ENCODE data around the gene DAP.
"Not testable (repeated sequence)": the region's sequence is repeated elsewhere in the genome, so short reads cannot be mapped to it uniquely, and the experiment has no call there.

Gene DAP

DNA sequence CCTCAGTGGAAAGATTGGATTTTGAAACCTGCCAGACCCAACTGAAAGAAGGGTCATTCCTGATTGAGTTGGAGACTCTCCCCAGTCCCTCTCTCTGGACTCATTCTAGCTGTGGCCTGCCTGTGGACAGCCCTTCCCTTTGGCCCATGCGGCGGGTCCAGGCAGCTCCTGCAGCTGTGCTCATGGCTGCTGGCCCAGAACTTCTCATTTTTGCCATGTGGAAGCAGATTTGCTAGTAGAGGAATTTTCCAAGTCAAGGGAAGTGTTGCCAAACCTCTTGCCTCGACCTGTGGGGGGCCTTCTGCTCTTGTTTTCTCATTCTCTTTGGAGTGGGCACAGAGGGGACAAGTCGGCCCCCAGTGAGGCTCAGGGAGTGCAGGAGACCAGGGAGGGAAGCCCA lies 108.0 kb downstream of the DAP start:
- no peak for DNase-seq (ENCODE audit: low spot score)

DNA sequence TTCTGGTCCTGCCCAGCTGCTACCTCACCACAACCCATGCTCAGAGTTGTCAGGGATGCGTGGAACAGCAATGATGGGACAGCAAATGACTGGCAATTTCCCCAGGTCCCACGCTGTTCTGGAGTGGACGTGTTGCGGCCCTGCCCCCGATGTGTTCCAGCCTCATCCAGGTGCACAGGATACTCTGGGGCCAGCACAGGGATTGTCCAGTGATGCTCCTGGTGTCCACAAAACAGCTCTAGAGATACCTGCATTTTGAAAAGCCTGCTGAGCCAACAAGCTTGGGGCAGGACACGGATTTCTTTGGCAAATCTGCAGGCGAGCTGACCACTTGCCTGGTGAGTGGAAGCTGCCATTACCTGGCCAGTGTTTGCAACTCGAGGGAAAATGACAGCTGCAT lies 108.4 kb downstream of the DAP start:
- DNase-seq (ENCODE audit: low spot score): no peak

DNA sequence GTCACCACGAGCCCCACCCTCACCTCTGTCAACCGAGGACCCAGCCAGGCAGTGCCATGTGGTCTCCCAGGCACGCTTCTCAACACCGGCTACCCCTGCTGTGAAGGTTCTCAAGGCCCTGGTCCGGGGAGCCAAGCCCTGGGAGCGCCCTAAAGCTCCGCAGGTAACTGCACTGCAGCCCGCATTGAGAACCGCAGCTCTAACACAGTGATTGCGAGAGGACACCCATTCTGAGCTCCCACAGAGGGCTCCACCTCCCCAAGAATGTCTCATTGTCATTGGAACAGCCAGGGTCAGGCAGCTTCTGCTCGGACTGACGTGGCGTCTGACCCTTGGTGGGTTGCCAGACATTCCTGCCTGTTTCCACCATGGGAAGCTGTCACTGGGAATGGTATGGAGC lies 108.9 kb downstream of the DAP start:
- DNase-seq (ENCODE audit: low spot score): no peak

DNA sequence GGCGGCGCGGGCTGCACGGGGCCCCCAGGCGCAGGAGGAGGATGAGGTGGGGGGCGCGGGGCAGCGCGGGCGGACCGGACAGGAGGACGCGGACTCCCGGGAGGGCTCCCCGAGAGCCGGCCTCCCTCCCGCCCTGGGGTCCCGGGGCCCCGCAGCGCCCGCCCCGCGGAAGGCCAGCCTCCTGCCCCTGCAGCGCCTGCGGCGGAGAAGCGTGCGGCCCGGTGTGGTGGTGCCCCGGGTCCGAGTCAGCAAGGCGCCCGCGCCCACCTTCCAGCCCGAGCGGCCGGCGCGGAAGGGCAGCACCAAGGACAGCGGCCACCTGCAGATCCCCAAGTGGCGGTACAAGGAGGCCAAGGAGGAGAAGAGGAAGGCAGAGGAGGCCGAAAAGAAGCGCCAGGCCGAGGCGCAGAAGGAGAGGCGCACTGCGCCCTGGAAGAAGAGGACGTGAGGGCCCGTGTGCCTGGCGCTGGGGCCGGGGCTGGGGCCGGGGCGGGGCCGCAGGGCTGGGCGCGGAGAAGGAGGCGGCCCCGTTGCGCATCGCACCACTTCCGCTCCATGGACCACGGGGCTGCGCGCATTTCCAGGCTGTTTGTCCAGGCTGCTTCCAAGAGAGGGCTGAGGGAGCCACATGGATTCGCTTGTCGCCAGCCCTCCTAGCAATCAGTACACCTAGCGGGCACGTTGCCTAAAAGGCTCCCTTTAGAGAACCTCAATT lies 111.2 kb downstream of the DAP start:
- DNase-seq (ENCODE audit: low spot score): peak; percentile 86

DNA sequence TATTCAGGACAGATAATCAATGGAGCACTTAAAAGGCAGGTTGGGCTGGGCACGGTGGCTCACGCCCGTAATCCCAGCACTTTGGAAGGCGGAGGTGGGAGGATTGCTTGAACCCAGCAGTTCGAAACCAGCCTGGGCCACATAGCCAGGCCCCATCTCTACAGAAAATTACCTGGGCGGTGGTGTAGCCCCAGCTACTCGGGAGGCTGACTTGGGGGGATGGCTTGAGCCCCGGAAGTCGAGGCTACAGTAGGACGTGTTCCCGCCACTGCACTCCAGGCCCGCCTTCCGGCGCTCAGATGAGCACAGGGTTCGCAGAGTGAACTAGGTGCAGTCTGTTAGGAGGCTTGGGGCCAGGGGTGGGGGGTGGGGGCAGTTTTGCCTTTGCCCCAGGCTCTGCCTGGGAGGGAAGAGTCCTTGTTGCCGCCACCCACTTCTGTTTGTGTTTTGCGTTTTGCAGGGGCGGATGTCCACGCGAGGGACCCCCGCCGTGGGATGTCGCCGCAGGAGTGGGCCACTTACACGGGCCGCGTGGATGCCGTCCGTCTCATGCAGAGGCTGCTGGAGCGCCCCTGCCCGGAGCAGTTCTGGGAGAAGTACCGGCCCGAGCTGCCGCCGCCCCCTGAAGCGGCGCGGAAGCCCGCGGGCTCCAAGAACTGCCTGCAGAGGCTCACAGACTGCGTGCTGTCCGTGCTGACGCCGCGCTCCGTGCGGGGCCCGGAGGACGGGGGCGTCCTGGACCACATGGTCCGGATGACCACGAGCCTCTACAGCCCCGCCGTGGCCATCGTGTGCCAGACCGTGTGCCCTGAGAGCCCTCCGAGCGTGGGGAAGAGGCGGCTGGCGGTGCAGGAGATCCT lies 112.0 kb downstream of the DAP start:
- no peak for DNase-seq (ENCODE audit: low spot score)

DNA sequence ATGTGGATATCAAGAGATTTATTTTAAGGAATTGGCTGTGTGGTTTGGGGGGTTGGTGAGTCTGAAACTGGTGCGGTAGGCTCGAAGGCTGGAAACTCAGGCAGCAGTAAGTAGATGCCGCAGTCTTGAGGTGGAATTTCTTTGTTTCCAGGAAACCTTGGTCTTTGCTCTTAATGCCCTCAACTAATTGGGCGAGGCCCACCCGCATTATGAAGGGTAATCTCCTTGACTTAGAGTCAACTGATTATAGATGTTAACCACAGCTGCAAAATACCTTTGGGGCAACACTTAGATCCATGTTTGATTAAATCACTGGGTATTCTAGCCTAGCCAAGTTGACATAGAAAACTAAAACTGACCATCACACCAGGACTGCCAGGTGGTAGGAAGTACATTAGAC lies 113.4 kb downstream of the DAP start:
- no peak for DNase-seq (ENCODE audit: low spot score)

DNA sequence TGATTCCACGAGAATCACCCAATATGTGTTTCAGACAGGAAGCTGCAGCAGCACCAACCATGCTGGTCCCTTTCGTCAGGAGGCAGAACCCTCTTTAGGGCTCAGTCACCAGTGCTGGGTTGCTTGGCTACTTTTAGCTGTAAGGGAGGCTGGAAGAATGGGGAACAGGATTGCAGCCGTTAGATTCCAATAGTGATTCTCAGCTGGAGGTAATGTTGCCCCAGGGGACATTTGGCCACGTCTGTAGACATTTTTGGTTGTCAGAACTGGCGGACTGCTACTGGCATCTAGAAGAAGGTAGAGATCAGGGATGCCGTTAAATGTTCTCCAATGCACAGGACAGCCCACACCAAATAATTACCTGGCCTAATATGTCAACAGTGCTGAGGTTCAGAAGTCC lies 115.4 kb downstream of the DAP start:
- no peak for DNase-seq (ENCODE audit: low spot score)

DNA sequence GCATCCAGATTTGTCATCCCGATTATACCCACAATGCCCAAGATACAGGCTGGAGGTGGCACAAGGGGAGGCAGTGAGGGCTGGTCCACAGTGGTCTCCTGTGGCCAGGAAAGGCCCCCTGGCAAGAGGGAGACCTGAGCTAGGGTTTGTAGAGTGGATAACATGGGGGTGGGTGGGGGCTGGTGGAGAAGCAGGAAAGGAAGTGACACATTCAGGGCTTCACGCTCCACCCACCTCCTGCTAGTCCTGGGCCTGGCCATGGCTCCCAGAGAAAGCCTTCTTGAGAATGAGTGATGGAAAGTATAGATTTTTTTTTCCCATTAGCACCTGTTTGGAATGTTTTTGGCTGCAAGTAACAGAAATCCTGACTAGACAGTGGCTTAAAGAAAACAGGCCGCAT lies 115.9 kb downstream of the DAP start:
- no peak for DNase-seq (ENCODE audit: low spot score)

DNA sequence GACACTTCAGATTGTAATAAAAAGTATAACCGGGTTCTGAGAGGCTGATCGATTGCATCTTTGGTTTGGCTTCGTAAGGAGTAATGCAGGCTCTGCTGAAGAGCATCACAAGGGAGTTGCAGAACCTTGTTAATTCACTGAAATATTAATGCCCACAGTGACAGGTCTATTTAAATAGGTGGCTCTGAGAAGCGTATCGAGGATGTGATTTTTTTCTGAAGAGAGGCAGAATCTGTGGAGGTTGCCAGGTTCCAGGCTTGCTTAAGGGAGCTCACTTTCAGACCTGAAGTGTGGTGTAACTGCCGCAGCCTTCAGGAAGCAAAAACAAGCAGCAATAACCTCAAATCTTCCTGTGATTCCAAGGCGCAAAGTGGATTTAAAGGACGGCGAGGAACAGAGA lies 116.8 kb downstream of the DAP start:
- DNase-seq (ENCODE audit: low spot score): no peak

DNA sequence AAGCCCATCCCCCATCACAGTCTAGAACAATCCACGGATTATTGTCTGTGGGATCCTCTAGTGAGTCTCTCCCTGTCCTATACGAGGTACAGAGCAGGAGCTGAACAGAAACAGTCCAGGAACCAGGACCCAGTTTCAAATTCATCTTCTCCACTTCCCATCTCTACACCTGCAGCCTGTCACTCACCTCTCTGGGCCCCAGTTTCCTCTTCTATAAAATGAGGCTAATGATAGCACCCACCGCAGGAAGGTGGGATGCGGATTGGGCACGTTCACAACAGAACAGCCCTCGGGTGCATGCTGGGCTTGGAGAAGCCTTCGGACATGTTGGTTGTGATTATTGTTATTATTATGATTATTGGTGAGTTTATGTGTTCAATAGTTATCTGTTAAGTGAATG lies 118.7 kb downstream of the DAP start:
- DNase-seq (ENCODE audit: low spot score): no peak

DNA sequence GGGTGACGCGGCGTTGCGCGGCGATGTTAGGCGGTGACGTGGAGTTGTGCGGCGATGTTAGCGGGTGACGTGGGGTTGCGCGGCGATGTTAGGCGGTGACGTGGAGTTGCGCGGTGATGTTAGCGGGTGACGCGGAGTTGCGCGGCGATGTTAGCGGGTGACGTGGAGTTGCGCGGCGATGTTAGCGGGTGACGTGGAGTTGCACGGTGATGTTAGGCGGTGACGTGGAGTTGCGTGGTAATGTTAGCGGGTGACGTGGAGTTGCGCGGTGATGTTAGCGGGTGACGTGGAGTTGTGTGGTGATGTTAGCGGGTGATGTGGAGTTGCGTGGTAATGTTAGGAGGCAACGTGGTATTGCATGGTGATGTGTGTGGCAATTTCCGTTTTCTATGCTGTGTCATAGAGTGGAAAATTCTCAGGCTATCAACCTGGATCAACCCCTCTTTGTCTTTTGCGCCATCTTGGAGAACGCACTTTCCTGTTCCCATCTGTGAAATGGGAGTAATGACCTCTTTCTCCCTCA lies 121.1 kb downstream of the DAP start:
- DNase-seq (ENCODE audit: low spot score): no peak

DNA sequence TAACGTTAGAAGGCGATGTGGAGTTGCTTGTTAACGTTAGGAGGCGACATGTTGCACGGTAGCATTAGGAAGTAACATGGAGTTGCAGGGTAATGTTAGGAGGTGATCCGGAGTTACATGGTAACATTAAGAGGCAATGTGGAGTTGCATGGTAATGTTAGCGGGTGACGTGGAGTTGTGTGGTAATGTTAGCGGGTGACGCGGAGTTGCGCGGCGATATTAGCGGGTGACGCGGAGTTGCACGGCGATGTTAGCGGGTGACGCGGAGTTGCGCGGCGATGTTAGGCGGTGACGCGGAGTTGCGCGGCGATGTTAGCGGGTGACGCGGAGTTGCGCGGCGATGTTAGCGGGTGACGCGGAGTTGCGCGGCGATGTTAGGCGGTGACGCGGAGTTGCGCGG lies 122.3 kb downstream of the DAP start:
- DNase-seq (ENCODE audit: low spot score): not testable (repeated sequence)

DNA sequence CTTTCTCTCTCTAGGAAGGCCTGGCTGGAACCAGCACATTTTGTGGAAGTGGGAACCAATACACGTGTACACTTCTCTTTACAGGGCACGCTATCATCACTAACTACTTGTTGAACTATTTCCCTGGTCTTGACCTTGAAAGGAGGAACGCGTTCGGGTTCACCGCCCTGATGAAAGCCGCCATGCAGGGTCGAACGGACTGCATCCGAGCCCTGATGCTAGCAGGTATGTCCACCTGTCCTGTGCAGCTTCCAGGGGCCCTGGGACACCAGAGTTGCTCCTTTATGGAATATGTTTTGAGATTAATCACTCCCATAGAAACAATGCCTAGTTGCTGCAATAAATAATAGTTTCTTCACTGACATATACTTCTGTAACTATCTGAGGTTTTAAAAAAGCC lies 123.1 kb downstream of the DAP start:
- DNase-seq (ENCODE audit: low spot score): no peak

DNA sequence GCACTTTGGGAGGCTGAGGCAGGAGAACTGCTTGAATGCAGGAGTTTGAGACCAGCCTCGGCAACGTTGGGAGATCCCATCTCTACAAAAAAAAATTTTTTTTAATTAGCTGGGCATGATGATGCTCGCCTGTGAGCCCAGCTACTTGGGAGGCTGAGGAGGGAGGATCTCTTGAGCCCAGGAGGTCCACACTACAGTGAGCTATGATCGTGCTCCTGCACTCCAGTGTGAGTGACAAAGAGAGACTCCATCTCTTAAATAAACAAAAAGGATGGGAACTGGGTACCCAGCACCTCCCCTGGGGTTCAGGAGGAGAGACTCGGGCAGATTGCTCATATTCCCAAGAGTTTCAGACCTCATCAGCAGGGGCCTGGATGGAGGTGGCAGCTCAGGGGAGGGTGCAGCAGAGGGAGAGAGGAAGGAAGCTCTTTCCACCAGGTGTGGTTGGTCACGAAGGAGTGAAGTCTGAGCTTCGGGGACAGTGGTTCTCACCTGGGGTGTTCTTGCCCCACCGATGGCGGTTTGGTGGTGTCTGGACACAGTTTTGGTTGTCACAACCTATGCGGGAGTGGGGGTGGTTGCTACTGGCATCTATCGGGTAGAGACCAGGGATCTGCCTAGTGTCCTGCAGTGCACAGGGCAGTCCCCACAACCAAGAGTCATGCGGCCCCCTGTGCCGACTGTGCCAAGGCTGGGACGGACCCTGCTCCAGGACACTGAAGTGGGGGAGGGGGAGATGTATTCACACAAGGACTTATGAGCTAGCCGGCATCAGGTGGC lies 124.5 kb downstream of the DAP start:
- no peak for DNase-seq (ENCODE audit: low spot score)

DNA sequence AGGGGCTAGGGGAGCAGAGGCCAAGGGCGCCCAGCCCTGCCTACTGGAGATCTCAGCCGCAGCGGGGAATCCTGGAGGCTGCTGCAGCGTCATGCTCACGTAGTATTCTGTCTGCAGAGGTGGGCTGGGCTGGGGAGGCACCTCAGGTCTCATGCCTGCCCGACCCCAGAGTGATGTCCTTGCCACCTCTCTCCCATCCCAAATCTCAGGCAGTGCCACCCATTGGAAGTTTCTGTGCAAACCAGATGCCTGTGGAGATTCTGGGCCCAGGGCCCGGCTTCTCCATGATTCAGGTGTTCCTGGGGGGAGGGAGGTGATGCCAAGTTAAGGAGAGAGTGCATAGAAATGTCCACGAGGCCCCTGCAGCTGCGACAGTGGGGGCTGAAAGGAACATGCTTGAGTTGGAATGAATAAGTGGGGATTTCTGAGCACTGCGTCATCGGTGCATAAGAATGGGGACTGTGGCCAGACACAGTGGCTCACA lies 125.1 kb downstream of the DAP start:
- DNase-seq (ENCODE audit: low spot score): no peak

DNA sequence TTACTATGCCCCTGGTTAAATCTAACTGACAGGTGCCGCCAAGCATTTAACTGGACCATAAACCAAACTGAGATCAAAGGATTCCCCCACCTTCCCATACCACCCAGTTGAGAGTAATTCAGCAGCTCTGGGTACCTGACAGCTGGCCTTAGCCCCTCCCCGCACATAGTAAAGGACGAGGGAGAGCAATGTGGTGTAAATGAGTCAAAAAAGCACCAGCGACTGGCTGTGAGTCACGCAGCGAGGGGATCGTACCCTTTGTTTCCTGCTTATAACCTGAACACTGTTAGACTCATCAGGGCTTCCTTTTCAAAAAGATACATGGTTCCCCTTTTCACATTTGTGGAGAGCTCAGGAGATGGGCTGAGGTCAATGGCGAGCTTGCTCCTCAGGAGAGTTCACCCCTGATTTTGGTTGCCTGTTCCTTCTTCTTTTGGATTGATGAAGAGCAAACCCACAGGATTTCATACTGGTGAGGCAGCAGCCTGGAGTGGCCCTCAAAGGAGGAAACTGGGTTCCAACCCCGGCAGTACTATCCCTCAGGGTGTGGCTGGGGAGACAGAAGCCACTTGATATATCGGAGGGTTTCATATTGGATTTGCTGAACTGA lies 125.7 kb downstream of the DAP start:
- DNase-seq (ENCODE audit: low spot score): no peak

DNA sequence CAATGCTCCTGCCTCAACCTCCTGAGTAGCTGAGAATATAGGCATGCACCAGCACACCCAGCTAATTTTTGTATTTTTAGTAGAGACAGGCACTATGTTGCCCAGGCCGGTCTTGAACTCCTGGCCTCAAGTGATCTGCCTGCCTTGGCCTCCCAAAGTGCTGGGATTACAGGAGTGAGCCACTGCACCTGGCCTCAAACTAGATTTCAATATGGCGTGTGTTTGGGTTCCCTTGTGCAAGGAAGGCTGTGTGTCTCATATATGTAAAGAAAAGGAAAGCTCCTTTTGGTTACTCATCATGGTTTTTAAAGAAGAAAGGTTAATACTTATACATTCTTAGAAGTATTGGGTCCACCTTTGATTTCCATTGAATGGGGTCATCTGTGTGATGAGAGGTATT lies 126.5 kb downstream of the DAP start:
- DNase-seq (ENCODE audit: low spot score): no peak

DNA sequence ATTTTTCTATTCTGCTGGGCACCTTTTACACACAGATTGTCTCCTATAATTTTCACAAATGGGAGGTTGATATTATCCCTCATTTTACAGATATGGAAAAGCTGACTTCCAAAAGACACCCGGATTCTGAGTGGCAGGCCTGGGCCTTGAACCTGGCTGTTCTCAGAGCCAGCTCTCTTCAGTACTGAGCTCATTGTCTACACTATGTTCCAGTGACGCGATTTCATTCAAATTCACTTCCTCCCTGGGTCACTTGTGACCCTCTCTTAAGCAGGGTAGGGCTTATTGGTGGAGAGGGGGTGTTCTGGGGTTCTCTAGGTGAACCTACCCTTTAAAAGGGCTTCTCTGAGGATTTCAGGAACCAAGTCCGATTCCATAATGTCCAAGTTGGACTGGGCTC lies 127.0 kb downstream of the DAP start:
- DNase-seq (ENCODE audit: low spot score): no peak

DNA sequence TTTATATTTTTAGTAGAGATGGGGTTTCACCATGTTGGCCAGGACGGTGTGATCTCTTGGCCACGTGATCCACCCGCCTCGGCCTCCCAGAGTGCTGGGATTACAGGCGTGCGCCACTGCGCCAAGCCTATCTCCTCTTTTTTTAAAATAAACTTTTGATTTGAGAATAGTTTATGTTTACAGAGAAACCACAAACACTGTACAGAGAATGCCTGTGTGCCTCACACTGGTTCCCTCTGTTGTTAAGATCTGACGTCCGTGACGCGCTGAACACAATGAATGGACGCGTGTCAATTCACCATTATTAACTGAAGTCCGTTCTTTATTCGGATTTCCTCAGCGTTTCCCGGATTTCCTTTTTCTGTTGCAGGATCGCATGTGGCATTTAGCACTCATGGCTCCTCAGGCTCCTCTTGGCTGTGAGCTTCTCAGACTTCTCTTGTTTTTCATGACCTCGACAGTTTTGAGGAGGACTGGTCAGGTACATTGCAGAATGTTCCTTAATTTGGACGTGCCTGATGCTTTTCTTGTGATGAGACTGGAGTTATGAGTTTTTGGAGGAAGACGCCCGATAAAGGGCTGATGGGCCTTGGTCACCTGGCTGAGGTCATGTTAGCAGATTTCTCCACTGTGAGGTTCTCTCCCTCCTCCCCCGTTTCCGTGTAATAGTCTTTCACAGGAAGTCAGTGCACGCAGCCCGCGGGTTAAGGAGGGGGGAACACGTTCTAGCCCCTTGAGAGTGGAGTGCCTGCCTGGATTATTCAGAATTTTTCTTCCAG lies 127.6 kb downstream of the DAP start:
- no peak for DNase-seq (ENCODE audit: low spot score)

DNA sequence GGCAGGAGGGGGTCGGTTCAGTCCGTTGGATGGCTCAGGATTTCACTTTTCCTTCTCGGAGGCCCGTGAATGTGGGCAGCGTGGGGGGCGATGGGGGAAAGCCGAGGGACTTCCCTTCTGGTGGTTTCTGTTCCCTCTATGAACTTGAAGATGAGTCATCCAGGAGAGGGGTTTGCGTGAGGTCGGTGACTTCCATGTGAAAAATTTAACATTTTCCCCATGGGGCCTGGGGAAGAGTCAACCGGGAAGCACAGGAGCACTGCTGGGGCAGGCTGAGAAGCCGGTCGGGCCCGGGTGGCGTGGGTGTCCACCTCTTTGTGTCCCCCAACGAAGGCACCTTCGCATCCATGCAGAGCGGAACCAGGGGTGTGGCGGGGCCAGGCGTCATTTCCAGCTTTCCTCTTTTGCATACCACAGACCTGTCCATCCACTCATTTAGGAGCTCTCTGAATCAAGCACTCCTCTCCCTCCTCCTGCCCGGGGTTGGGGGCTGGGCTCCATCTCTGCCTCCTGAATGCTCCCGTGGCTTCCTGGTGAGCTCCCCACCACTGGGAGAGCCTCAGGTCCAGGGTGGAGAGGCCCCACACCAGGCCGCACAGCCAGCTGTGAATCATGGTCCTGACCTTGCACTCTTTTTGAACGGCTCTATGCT lies 128.8 kb downstream of the DAP start:
- no peak for DNase-seq (ENCODE audit: low spot score)

Measured in ecto neural progenitor cell (in vitro differentiated cells).